MM.1S (cell line): ENCODE measurements around the gene POC1A.

ENCODE experiments used
- DNase-seq: peaks from one replicate; pipeline ENCODE4 v3.0.0-alpha.2; 2015
- H2AFZ ChIP-seq: fragments of 300-600 bp; sonication (generic); 2 replicates; pipeline ENCODE4 v1.6.0; 2016; ENCODE audit warnings: antibody characterized with exemption, low read length
- H3F3A ChIP-seq: fragments of 300-600 bp; sonication (generic); 2 replicates; pipeline ENCODE4 v1.6.1; 2016; ENCODE audit warnings: mild to moderate bottlenecking, antibody characterized with exemption, low read length, moderate library complexity, mixed read lengths; ENCODE audit not compliant: insufficient read depth
- H3K27ac ChIP-seq: fragments of 300-600 bp; sonication (generic); 2 replicates; pipeline ENCODE4 v1.5.1; 2016; ENCODE audit warnings: mild to moderate bottlenecking, low read length
- H3K27me3 ChIP-seq: fragments of 300-600 bp; sonication (generic); replicated peaks from 2 replicates; pipeline ENCODE4 v1.6.0; 2016; ENCODE audit warnings: low read length; ENCODE audit not compliant: insufficient read depth
- H3K36me3 ChIP-seq: fragments of 300-600 bp; sonication (generic); replicated peaks from 2 replicates; pipeline ENCODE4 v1.6.1; 2016; ENCODE audit warnings: mild to moderate bottlenecking, low read length, mixed read lengths; ENCODE audit not compliant: insufficient read depth
- H3K4me1 ChIP-seq: fragments of 300-600 bp; sonication (generic); 2 replicates; pipeline ENCODE4 v1.6.1; 2016; ENCODE audit warnings: low read length, mixed read lengths
- H3K4me2 ChIP-seq: fragments of 300-600 bp; sonication (generic); 2 replicates; pipeline ENCODE4 v1.6.0; 2016; ENCODE audit warnings: low read depth, low read length
- H3K4me3 ChIP-seq: fragments of 300-600 bp; sonication (generic); 2 replicates; pipeline ENCODE4 v1.5.1; 2016; ENCODE audit warnings: low read length, mixed read lengths
- H3K79me2 ChIP-seq: fragments of 300-600 bp; sonication (generic); 2 replicates; pipeline ENCODE4 v1.6.1; 2016; ENCODE audit warnings: mixed run types, low read length, mixed read lengths
- H3K9ac ChIP-seq: fragments of 300-600 bp; sonication (generic); 2 replicates; pipeline ENCODE4 v1.6.1; 2016; ENCODE audit warnings: low read length, mixed read lengths
- H3K9me2 ChIP-seq: fragments of 300-600 bp; sonication (generic); replicated peaks from 2 replicates; pipeline ENCODE4 v1.6.1; 2016; ENCODE audit warnings: mild to moderate bottlenecking, low read length, mixed read lengths; ENCODE audit not compliant: insufficient read depth
- H3K9me3 ChIP-seq: fragments of 300-600 bp; sonication (generic); replicated peaks from 2 replicates; pipeline ENCODE4 v1.6.1; 2016; ENCODE audit warnings: mild to moderate bottlenecking, low read length, mixed read lengths; ENCODE audit not compliant: insufficient read depth
- H4K20me1 ChIP-seq: fragments of 300-600 bp; sonication (generic); 2 replicates; pipeline ENCODE4 v1.6.1; 2016; ENCODE audit warnings: mild to moderate bottlenecking, low read length, moderate library complexity, mixed read lengths; ENCODE audit not compliant: insufficient read depth
- CTCF ChIP-seq: fragments of 300-600 bp; sonication (generic); IDR thresholded peaks from 2 replicates; pipeline ENCODE4 v1.5.1; 2016; ENCODE audit warnings: antibody characterized with exemption, low read length, mixed read lengths
- EZH2 ChIP-seq: fragments of 300-600 bp; sonication (generic); optimal IDR thresholded peaks from 2 replicates; pipeline ENCODE3; 2017; ENCODE audit warnings: low read depth, mild to moderate bottlenecking, antibody characterized with exemption, low read length, mixed read lengths
- EZH2phosphoT487 ChIP-seq: fragments of 300-600 bp; sonication (generic); IDR thresholded peaks from 2 replicates; pipeline ENCODE4 v1.6.1; 2018; ENCODE audit warnings: antibody characterized with exemption, low read length

The POC1A gene

DNA sequence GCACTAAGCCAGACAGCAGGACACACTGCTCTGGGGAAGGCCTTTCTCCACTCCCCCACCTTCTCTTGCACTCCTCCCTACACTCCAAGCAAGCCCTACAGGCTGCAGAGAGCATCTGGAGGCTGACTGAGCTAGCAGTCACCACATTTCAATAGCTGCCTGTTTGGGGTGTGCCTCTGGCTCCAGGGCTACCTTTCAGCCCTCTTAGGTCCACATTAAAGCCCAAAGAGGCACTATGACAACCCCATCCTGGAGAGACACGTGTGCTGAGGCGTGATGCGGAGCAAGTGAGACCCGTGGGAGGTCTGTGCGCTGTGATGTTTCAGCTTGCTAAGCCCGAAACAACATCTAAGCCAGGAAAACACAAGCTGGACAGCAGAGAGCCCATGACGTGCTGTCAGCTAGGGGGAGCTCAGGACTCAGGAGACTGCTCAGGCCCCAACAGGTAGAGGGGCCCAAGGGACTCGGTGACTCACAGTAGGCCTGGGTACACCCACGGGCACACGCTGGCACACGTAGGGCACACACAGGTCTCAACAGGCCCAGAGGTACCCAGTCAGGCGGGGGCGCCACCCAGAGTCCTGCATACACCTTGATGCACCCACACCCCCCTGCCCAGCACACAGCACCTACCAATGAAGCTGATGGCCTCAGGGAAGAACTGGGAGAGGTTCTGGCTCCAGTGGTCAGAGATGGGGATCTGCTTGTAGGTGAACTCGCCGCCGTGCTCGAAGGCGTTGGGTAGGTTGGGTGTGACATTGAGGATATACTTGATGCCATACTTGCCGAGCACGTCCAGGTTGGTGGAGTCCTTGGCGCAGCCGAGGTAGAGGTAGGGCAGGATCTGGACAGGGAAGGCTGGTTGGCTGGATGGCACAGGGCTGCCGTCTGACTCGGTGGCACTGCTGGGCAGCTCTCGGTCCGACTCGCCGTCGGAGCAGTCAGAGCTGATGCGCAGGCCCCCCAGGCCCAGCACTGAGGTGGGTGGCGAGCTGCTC lies 100.6 kb downstream of the POC1A start:
- no peak for TF ChIP-seq EZH2phosphoT487
- no peak for TF ChIP-seq EZH2
- TF ChIP-seq CTCF: no peak
- H2AFZ ChIP-seq: no peak overlapping the region
- no peak overlapping the region for H3K9ac ChIP-seq
- no peaks in the 10 kb centered on the region for H3K27me3 ChIP-seq
- H3K27ac ChIP-seq: no peak overlapping the region
- H4K20me1 ChIP-seq: no peaks in the 10 kb centered on the region
- H3K79me2 ChIP-seq: peaks cover 33% of the 10 kb centered on the region
- no peaks in the 10 kb centered on the region for H3K9me3 ChIP-seq
- no peak overlapping the region for H3K4me2 ChIP-seq
- no peak overlapping the region for H3K4me3 ChIP-seq
- H3K9me2 ChIP-seq: no peaks in the 10 kb centered on the region
- no peak for DNase-seq
- H3F3A ChIP-seq: no peaks in the 10 kb centered on the region; the same call in none of the 2 replicates
- 0 out of 2 replicates have a peak, but pooled peaks cover 2% of the 10 kb centered on the region for H3K36me3 ChIP-seq
- H3K4me1 ChIP-seq: peaks cover 11% of the 10 kb centered on the region; the same call in 1 of the 2 replicates

DNA sequence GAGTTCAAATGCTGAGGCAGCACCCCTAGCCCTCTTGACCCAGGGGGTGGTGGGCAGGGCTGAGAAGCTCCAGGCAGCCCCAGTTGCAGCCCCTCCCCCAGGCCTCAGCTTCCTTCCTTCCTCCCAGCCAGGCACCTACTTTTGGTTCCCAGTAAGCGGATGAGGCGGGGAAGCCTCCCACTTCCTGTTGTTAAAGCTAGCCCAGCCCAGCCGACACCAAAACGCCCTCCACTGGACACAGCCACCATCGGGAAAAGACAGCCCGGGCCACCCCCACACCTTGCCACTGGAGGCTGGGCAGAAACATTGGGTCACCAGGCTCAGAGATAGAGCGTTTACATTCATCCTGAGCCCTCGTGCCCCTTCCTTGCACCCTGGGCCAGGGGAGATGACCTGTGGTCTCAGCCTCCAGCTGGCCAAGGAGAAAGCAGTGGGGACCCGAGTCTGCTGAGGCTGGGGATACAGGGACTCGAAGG lies 101.4 kb downstream of the POC1A start:
- TF ChIP-seq CTCF: no peak
- TF ChIP-seq EZH2phosphoT487: no peak
- no peak for TF ChIP-seq EZH2
- Histone ChIP-seq H3K4me3 (no peak overlapping the region), H3K27ac (no peak overlapping the region), H3K36me3 (0 out of 2 replicates have a peak, but pooled peaks cover 2% of the 10 kb centered on the region), H3K9me3 (no peaks in the 10 kb centered on the region), H3F3A (no peaks in the 10 kb centered on the region; the same call in none of the 2 replicates), H3K27me3 (no peaks in the 10 kb centered on the region), H3K4me1 (peaks cover 9% of the 10 kb centered on the region; the same call in 1 of the 2 replicates), H2AFZ (no peak overlapping the region), H3K4me2 (no peak overlapping the region), H3K9ac (no peak overlapping the region), H3K9me2 (no peaks in the 10 kb centered on the region), H3K79me2 (peaks cover 33% of the 10 kb centered on the region), H4K20me1 (no peaks in the 10 kb centered on the region)
- DNase-seq: no peak

GRCh38 chr3:52051444-52051843 lies 102.8 kb downstream of the POC1A start:
- no peaks in the 10 kb centered on the region for H3K9me3 ChIP-seq
- no peak overlapping the region for H3K27ac ChIP-seq
- H2AFZ ChIP-seq: no peak overlapping the region
- no peaks in the 10 kb centered on the region for H3K9me2 ChIP-seq
- no peaks in the 10 kb centered on the region for H4K20me1 ChIP-seq
- 0 out of 2 replicates have a peak, but pooled peaks cover 2% of the 10 kb centered on the region for H3K36me3 ChIP-seq
- H3K9ac ChIP-seq: no peak overlapping the region
- peaks cover 6% of the 10 kb centered on the region; the same call in 1 of the 2 replicates for H3K4me1 ChIP-seq
- H3F3A ChIP-seq: no peaks in the 10 kb centered on the region; the same call in 1 of the 2 replicates
- peaks cover 33% of the 10 kb centered on the region for H3K79me2 ChIP-seq
- H3K4me3 ChIP-seq: no peak overlapping the region
- no peak for TF ChIP-seq EZH2
- no peak for TF ChIP-seq CTCF
- no peak for TF ChIP-seq EZH2phosphoT487
- no peak for DNase-seq
- no peak overlapping the region for H3K4me2 ChIP-seq
- H3K27me3 ChIP-seq: no peaks in the 10 kb centered on the region
